ENCODE measurements around the gene SIRPA.

The SIRPA gene

DNA sequence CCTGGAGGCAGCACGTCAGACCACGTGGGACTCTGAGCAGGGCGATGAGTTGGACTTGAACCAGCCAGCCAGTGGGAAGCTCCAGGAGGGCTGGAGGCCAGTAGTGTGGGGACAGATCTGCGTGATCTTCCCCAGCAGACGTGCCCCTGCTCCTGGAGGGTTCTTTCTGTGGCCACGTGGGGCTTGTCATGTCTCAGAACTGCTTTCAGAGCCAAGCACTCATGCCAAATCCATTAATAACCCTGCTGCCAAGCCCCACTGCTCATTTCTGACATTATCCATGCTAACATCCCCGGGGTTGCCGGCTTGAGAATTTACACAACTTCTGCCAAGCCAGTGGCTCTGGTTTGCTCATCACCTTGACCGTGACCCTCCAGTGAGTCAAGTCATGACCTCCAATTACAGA is 38.3 kb downstream of the SIRPA start:
- DNase-seq (ENCODE audit: low spot score) = no peak

DNA sequence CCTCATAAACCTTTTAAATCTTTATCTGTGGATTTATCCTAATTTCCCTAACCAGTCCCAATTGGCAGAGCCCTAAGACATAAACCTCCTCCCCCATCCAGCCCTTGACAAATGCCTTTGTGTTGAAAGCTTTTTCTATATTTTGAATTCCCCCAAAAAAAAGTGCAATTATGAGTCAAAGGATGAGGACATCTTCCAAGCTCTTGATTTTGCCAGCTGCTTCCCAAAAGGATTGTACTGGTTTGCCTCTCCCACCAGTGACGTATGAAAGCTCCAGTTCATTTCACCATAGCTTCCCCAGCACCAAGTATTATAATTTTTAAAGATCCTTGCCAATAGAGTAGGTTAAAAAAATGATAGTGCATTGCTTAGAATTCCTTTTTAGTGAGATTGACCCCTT is 38.9 kb downstream of the SIRPA start:
- DNase-seq (ENCODE audit: low spot score) = no peak

DNA sequence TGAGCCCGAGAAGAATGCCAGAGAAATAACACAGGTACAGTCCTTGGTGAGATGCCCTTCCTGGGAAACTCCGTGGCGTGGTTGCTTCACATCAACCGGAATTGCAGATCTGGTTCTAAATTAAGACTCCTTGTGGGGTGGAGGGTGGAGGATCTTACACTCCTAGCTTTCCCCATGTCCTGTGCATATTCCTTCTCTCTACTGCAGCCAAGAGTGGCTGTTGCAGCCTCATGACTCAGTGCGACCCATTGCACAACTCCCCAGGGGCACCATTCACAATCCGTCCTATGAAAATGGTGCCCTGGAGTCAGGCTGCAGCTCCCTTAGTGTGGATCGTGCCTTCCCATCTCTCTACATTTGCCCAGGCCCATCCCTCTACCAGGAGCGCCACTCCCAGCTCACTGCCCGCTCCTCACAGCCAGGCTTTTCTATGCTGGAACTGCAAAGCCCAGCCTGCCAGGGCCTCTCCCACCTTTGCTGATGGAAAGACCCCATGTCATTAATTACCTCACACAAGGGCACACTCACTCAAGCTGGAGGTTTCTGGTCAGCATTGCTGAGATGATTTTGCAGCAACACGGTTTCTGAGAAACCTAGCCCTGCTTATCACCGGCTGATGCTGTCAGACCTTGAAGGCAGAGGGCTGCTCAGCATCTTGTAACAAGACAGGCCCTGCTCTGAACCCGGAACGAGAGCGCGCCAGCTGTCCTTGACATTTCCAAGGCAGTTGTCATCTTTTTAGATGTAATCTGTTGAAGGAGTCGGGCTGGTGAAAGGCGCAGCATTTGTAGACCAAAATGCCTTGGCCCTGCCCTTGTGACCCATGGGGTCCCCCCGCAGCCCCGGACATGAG is 39.7 kb downstream of the SIRPA start:
- DNase-seq (ENCODE audit: low spot score) = no peak

DNA sequence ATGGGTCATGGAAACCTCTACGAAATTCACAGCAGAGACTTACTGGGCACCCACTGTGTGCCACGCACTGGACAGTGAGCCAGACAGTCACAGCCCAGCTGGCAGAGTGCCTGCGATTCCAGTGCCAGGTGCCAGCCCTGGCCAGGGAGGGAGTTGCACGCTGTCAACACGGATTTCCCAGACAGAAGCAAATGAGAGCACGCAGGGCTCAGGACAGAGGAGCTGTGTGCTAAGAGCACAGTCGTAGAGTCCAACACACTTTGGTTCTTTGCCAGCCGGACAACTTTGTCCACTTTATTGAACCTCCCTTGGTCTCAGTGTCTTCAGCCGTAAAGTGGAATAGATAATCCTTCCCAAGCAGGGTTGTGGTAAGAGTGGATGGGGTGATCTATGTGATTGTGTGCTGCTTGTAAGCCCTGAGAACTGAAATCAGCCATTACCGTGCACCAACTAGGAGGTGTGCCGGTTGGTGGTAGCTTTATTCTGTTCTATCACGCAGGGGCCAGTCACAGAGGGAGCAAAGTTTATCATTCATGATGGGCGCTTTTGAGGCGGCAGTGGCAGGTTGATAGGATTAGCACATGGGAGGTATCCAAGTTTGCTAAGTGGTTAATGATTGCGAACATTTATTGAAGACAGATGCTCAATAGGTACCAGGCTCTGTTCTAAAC is 40.6 kb downstream of the SIRPA start:
- DNase-seq (ENCODE audit: low spot score) = no peak

DNA sequence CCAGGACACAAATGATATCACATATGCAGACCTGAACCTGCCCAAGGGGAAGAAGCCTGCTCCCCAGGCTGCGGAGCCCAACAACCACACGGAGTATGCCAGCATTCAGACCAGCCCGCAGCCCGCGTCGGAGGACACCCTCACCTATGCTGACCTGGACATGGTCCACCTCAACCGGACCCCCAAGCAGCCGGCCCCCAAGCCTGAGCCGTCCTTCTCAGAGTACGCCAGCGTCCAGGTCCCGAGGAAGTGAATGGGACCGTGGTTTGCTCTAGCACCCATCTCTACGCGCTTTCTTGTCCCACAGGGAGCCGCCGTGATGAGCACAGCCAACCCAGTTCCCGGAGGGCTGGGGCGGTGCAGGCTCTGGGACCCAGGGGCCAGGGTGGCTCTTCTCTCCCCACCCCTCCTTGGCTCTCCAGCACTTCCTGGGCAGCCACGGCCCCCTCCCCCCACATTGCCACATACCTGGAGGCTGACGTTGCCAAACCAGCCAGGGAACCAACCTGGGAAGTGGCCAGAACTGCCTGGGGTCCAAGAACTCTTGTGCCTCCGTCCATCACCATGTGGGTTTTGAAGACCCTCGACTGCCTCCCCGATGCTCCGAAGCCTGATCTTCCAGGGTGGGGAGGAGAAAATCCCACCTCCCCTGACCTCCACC is 42.2 kb downstream of the SIRPA start:
- no peak for DNase-seq (ENCODE audit: low spot score)

DNA sequence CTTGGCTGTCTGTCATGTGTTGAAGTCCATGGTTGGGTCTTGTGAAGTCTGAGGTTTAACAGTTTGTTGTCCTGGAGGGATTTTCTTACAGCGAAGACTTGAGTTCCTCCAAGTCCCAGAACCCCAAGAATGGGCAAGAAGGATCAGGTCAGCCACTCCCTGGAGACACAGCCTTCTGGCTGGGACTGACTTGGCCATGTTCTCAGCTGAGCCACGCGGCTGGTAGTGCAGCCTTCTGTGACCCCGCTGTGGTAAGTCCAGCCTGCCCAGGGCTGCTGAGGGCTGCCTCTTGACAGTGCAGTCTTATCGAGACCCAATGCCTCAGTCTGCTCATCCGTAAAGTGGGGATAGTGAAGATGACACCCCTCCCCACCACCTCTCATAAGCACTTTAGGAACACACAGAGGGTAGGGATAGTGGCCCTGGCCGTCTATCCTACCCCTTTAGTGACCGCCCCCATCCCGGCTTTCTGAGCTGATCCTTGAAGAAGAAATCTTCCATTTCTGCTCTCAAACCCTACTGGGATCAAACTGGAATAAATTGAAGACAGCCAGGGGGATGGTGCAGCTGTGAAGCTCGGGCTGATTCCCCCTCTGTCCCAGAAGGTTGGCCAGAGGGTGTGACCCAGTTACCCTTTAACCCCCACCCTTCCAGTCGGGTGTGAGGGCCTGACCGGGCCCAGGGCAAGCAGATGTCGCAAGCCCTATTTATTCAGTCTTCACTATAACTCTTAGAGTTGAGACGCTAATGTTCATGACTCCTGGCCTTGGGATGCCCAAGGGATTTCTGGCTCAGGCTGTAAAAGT is 43.5 kb downstream of the SIRPA start:
- no peak for DNase-seq (ENCODE audit: low spot score)

DNA sequence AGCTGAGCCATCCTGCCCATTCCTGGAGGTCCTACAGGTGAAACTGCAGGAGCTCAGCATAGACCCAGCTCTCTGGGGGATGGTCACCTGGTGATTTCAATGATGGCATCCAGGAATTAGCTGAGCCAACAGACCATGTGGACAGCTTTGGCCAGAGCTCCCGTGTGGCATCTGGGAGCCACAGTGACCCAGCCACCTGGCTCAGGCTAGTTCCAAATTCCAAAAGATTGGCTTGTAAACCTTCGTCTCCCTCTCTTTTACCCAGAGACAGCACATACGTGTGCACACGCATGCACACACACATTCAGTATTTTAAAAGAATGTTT is 44.0 kb downstream of the SIRPA start:
- DNase-seq (ENCODE audit: low spot score) = no peak

DNA sequence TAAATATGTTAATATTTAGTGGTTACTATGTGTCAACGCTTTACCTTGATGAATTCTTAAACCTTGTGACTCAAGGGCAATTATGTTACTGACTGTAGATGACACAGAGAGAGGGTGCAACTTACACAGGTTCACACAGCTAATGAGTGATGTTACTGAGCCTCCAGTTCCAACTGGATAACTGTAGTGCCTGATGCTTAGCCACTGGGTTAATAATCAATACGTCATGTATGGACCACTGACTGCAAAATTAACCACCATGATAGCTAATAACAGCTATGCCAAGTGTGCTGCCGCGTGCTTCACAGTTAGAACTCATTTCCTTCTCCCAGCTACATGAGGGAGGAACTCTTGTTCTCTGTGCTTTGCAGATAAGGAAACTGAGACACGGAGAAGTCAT is 45.4 kb downstream of the SIRPA start:
- DNase-seq (ENCODE audit: low spot score) = no peak

DNA sequence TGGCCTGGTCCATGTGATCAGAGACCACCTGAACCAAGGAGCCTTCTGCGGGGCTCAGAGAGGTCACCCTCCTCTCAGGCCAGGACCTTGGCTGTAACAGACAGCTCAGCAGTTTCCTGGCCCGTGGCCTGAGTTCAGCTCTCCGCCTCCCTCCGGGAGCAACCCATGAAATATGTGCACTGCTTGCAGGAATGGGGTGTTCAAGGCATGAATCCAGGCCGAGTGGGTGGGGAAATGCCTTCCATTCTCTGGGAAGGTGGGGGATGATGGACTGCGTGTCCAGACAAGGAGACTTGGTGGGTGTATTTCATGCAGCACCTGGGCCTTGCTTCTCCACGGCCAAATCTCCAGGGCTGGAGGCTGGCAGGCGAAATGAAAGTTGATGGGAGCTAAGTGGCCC is 46.0 kb downstream of the SIRPA start:
- DNase-seq (ENCODE audit: low spot score) = no peak

DNA sequence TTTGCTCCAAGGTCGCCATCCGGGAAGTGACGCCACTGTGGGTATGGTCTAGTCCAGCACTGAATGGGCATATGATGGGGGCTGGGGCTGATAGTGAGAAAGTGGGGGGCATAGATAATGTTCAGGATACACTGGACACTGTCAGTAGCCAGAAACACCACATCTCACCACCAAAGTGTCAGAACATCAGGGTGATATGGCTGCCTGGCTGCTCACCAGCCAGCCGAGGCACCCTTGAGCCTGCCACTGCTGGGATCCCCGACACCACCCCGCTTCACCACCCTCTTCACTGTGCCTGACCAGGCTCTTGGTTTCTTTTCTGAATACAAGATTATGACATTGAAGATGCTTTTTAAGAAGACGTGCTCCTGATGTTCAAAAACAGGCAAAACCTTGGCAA is 46.9 kb downstream of the SIRPA start:
- DNase-seq (ENCODE audit: low spot score) = no peak

DNA sequence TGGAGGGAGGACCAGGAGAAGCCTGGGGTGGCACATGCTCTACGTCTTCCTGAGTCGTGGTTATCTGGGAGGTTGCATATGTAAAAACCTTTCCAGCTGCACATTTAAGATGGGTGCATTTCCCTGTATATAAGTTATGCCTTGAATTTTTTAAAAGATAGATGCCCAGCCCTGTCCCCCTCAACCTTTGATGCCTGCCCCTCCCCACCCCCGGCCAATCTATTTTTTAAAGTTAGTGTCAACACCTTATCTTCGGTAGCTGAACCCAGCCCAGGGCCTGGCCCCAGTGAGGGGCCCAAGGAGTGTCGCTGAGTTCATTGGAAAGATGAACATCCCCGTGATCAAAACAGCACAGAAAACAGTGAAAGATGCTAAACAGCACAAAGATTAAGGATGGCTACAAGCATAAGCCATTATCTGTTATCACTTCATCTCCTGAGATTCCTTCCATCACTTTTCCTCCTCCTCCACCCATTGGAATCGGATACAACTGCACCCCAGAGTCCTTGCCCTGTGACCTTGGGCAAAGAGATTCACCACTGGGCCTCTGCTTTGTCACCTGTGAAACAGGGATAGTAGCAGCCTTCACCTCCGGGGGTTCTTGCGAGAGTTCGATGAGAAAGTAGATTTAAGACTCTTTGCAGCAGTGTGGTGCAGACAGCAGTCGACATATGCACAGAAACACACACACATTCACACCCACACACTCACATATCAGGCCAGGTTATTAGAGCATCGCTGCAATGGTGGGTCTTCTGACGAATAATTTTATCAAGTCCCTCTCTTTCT is 47.5 kb downstream of the SIRPA start:
- no peak for DNase-seq (ENCODE audit: low spot score)

DNA sequence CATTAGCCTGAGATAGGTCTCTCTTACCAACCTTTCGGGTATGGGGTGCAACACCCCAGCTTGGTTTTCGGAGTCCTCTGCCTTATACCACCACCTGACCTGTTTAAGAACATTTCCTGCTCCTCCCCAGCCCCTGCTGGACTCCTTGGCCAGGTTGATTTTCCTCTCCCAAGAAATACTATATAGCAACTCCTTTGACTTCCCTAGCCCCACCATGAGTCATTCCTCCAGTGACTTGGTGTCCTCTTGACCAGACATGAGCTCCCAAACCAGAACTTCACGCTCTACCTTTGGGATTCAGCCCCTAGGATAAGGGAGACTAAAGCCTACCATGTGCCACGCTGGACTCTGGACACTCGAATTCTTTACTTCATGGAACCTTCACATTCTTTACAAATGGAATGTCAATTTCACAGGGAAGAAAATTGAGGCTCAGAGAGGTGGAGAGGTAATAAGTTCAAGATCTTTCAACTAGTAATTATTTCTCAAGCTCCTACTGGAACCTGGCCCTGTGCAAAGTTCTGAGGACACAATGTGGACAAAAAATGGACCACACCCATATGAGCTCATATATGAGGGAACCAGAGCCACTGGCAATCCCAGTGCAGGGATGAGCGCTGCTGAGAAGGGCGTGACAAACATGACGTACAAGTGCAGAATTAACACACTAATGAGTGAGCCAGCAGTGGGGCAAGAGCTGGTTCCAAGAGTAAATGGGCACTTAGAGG is 48.2 kb downstream of the SIRPA start:
- DNase-seq (ENCODE audit: low spot score) = no peak

DNA sequence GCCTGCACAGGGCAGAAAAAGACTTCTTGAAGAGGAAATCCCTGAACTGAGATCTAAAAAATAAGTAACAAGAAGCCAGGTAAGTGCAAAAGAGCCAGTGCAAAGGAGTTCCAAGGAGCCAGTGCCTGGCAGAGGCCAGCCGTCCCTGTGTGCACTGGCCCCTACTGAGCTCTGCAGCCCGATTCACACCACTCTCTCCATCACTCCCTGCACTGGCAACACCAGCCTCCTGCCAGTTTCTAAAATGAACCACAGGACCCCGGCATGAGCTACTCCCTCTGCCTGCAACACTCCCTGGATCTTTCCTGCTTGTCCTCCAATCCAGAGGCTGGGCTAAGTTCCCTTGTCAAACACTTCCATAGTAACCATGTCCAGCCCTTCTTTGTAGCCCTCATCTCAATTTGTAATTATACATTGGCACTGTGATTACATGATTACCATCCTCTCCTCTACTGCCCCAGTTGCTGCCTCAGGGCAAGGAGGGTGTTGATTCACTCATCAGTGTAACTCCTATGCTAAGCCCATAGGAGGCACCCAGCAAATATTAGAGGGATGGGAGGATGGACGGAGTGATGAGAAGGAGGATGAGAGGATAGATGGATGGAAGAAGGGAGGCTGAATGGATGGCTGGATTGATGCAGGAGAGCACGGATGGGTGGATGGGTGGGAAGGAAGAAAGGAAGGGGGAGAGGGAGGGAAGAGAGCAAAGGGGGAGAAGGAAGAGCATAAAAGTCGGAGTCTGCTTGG is 49.3 kb downstream of the SIRPA start:
- DNase-seq (ENCODE audit: low spot score) = no peak

DNA sequence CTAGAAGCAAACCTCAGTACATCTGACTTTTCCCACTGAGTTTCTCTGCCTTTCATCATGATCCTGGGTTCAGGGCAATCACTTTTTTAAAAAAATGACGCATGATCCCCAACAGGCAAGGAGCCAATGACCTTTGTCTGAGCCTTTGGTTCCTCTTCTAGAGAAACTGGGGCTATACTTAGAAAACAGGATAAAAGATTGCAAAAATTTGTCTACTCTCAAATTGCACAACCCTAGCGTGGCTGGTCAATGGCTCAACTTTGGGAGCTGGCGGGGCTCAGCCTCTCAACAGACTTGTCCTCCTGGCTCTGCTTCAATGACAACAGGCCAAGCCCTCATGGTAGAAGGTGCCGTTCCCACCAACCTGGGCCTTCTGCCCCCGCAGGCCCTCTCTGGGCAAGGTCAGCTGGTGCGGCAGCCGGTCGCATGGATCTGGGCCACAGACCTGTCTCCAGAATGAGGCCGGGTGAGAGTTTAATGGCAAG is 50.0 kb downstream of the SIRPA start:
- DNase-seq (ENCODE audit: low spot score) = no peak

DNA sequence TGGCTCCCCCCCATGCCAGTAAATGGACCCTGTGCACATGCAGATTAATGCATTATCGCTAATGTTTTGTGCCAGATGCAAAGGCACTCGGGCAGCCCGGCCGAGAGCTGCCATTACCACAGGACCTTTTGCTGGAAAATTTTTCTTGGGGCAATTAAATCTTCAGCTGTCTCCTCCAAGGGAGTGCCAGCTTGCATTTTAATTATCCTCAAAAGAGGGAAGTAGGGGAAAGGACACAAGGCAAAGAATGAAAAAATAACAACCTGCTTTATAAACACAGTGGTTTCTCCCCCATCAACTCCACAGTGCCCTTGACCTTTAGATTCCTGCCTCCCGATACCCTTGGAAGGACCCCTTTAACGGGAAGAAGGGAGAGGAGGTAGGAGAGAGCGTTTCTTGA is 50.5 kb downstream of the SIRPA start:
- DNase-seq (ENCODE audit: low spot score) = no peak

DNA sequence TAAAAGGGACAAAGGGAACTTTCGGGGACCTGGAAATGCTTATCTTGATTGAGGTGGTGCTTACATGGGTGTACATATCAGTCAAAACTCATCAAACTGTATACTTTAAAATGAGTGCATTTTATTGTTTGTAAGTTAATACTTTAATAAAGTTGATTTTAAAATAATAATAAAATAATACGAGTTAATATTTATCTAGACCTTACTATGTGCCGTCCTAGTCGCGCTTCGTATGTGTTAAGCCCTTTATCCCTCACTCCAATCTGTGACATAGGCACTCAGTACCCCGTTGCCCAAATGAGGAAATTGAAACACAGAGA is 51.2 kb downstream of the SIRPA start:
- DNase-seq (ENCODE audit: low spot score) = no peak

DNA sequence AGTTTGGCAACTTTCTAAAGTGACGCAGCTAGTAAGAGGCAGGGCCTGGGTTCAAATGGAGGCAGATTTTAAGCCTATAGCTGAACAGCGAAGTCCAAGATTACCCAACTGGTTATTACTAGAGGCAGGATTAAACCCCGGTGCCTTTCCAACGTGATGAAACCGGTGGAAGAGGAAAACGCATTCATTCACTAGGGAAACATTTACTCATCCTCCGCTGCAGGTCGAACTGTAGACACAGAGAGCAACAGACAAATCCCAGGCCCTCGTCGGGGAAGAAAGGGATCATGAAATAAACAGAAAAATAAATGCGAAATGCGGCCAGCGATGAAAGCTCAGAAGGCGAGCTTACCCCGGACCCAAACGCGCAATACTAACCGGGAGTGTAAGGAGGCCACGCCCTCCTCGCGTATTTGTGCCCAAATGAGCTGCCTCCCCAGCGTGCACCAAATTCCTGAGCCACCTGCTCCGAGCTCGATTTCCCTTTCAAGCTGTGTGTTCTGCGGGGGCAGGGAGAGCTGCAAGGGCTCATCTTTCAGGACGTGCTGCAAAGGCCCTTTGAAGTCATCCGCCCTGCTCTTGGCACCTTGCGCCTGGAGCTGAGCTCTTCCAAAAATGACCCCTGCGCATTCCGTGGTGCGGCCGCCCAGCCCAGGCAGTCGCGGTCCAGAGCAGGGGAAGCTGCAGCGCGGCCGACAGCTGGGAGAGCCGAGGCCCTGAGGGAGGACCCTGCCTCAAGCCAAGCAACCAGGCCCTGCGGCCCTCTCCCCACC is 51.7 kb downstream of the SIRPA start:
- no peak for DNase-seq (ENCODE audit: low spot score)

DNA sequence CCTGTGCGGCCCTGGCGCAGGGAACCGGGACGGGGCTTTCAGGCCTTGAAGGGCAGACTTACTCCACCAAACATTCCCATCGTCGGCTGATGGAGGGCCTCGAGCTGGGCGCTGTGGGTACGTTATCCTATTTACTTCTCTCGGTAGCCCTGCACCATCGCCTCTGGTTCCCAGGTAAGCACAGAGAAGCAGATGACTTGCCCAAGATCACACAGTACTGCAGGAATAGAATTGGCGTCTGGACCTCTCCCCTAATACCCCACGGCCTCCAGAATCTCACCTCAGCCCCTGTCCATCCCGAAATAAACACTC is 52.3 kb downstream of the SIRPA start:
- DNase-seq (ENCODE audit: low spot score) = no peak

DNA sequence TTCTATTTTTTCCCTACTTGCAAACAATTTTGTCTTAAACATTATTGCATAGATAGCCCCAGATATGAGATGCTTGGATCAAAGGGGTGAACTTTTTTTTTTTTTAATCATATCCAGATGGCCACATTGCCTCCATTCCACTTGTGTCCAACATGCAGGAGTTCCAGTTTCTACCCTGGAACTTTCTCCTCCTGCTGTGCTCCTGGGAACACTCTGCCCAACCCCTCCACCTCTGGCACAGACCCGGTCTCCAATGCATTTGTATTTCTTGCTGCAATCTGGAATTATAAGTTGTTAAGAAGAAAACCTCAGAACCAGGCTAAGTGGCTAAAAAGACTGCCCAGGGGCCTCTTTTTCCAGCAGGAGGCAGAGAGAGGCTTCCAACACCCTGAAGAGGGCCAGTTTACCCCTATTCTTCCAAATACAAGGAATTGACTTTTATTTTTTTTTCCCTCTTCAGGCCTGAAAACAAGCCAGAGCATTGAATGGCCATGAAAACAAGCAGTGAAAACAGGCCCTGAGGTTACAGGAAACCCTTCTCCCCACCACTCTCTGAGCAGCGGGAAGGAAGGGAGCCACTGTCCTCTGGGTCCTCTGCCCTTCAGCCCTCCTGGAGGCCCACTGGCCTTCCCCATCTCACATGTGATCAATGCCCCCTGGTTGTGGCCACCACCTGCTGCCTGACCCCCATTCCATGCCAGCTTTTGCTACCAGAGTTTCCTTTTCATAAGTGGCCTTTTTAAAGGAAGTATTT is 54.3 kb downstream of the SIRPA start:
- DNase-seq (ENCODE audit: low spot score) = no peak

All from CD4-positive, alpha-beta T cell treated with Interleukin-6 at 100 ng/mL for 8 hours (primary cell).